ENCODE data around the gene PTGES3. TPM values are rescaled to one million over a fixed set of nuclear protein-coding genes. Genes with fewer than 3 reads are reported as not detected.
A peak's percentile ranks its signal among the peaks of the same experiment; 100 is the strongest.

The PTGES3 gene
- polyA plus RNA-seq, 2 of the 4 experiments (the other 2 are of a cell fraction): 272 to 406 TPM

- TF ChIP-seq, protein P1, sequence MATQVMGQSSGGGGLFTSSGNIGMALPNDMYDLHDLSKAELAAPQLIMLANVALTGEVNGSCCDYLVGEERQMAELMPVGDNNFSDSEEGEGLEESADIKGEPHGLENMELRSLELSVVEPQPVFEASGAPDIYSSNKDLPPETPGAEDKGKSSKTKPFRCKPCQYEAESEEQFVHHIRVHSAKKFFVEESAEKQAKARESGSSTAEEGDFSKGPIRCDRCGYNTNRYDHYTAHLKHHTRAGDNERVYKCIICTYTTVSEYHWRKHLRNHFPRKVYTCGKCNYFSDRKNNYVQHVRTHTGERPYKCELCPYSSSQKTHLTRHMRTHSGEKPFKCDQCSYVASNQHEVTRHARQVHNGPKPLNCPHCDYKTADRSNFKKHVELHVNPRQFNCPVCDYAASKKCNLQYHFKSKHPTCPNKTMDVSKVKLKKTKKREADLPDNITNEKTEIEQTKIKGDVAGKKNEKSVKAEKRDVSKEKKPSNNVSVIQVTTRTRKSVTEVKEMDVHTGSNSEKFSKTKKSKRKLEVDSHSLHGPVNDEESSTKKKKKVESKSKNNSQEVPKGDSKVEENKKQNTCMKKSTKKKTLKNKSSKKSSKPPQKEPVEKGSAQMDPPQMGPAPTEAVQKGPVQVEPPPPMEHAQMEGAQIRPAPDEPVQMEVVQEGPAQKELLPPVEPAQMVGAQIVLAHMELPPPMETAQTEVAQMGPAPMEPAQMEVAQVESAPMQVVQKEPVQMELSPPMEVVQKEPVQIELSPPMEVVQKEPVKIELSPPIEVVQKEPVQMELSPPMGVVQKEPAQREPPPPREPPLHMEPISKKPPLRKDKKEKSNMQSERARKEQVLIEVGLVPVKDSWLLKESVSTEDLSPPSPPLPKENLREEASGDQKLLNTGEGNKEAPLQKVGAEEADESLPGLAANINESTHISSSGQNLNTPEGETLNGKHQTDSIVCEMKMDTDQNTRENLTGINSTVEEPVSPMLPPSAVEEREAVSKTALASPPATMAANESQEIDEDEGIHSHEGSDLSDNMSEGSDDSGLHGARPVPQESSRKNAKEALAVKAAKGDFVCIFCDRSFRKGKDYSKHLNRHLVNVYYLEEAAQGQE (IDR thresholded peaks at IDR 0.05): no peak
Observed at GRCh38 chr12:56634837-56635791, 53.0 kb downstream of the PTGES3 start (continued).

DNA sequence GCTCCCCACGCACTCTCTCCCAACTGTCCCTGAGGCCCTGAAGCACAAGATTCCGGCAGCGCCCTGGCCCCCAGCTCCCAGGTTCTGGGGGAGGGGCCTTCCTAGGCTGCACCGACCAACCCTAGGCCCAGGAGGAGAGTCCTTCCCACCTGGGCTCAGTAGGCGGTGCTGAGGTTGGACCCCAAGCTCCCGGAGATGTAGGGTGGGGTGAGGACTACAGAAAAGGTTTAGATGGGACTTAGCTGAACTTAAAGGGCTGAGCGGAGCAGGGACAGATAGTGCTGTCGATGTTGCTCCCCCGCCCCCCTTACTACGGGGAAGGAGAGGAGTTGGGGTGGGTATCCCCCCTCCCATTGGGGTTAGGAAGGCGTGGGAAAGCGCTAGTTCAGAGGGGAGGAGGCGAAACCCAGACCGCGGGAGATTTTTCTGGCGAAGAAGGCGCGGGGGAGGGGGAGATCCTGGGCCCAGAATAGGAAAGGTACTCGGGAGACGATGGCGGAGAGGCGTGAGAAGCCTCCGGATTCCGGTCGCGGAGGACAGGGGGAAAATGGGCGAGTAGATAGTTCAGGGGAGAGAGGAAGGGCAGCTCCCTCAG is 53.7 kb downstream of the PTGES3 start:
- POLR2A ChIA-PET: interaction anchor here (1.2 to 3.9 kb wide), 3 partner anchors 11 to 120 kb away, joined by 3 to 57 read pairs (median 4); partner anchors contain the start of gene PTGES3
- Histone ChIP-seq H3K27ac (peak overlapping the region; percentile 89 to 97), H3K4me2 (peak overlapping the region; percentile 97), H3K4me1 (peaks cover 46% of the 10 kb centered on the region), H3K4me3 (peak overlapping the region; percentile 80), H3K9me3 (no peaks in the 10 kb centered on the region)
- TF ChIP-seq NFE2L2 (conservative IDR thresholded peaks at IDR 0.05; ENCODE audit: low read length) (no peak), JUN (IDR thresholded peaks at IDR 0.05) (no peak), EP300 (IDR thresholded peaks at IDR 0.05) (no peak), MAX (IDR thresholded peaks at IDR 0.05) (no peak), CHD2 (IDR thresholded peaks at IDR 0.05; ENCODE audit: low read length, partially characterized antibody) (no peak), ZNF302 (CRISPR knock-in tag; IDR thresholded peaks at IDR 0.05) (no peak), POLR2AphosphoS2 (conservative IDR thresholded peaks at IDR 0.05; ENCODE audit: low read length) (no peak), SMC3 (IDR thresholded peaks at IDR 0.05) (no peak), EHMT2 (IDR thresholded peaks at IDR 0.05; ENCODE audit: low read depth) (no peak), CBX8 (IDR thresholded peaks at IDR 0.05) (no peak), SREBF2 (IDR thresholded peaks at IDR 0.05) (no peak), RNF2 (IDR thresholded peaks at IDR 0.05; ENCODE audit: borderline replicate concordance, low read depth) (no peak), BHLHE40 (IDR thresholded peaks at IDR 0.05; ENCODE audit: low read depth, low read length) (no peak), CEBPB (IDR thresholded peaks at IDR 0.05) (no peak), HEYL (CRISPR knock-in tag; IDR thresholded peaks at IDR 0.05) (no peak), RARB (CRISPR knock-in tag; IDR thresholded peaks at IDR 0.05) (no peak), RAD21 (conservative IDR thresholded peaks at IDR 0.05 in 1 of 2, IDR thresholded peaks at IDR 0.05 in 1 of 2) (no peak), GATA3 (IDR thresholded peaks at IDR 0.05; ENCODE audit: borderline replicate concordance) (no peak)
- TF ChIP-seq, protein P2, sequence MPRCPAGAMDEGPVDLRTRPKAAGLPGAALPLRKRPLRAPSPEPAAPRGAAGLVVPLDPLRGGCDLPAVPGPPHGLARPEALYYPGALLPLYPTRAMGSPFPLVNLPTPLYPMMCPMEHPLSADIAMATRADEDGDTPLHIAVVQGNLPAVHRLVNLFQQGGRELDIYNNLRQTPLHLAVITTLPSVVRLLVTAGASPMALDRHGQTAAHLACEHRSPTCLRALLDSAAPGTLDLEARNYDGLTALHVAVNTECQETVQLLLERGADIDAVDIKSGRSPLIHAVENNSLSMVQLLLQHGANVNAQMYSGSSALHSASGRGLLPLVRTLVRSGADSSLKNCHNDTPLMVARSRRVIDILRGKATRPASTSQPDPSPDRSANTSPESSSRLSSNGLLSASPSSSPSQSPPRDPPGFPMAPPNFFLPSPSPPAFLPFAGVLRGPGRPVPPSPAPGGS (IDR thresholded peaks at IDR 0.05): no peak
- WGBS (ENCODE audit: missing lambda C conversion rate): 4% methylated on average over 27 of the region's 27 CpGs
- peak in 1 of 2 experiments; percentile 3; a peak in 4 of 6 replicates for ATAC-seq
- CTCF ChIA-PET: interaction anchor here (0.6 to 4.3 kb wide), 15 partner anchors 11 to 371 kb away, joined by 3 to 74 read pairs (median 8); partner anchors contain the start of gene RBMS2
- FAIRE-seq: no peak
- peak; percentile 59 to 62 for DNase-seq (ENCODE audit: low read depth in 1 of 2, low spot score in 1 of 2)

All from A549 (cell line).